MCF 10A (cell line): ENCODE measurements around the gene TMEFF2. TPM values are rescaled to one million over a fixed set of nuclear protein-coding genes. Genes with fewer than 3 reads are reported as not detected.

Experiments used
- BruUV-seq: library from RNA; stranded (reverse); fragments of 400-500 nt; replicated peaks from 2 replicates; lab custom pipeline; 2021; lab: Mats Ljungman, UMichigan
- CTCF ChIA-PET: fragments of 300-600 bp; sonication (Branson Sonifier 250); formaldehyde crosslinking; extraction: SDS; loops from one replicate; lab custom pipeline; 2021; ENCODE audit warnings: antibody characterized with exemption, inconsistent platforms; lab: Yijun Ruan, JAX
- POLR2A ChIA-PET: fragments of 300-600, 350-650 bp; sonication (Branson Sonifier 250); formaldehyde crosslinking; extraction: SDS; loops from one replicate; lab custom pipeline; 2020; ENCODE audit warnings: antibody characterized with exemption, inconsistent platforms; lab: Yijun Ruan, JAX
- DNase-seq: peaks from one replicate; pipeline ENCODE4 v3.0.0-alpha.2; 2018; ENCODE audit not compliant: unreplicated experiment
- H3K27ac Mint-ChIP-seq: one replicate; pipeline ENCODE4 v1.8.0; 2022; ENCODE audit warnings: mild to moderate bottlenecking, low read depth, mixed read lengths; ENCODE audit not compliant: unreplicated experiment
- H3K27me3 Mint-ChIP-seq: one replicate; pipeline ENCODE4 v1.8.0; 2022; ENCODE audit warnings: mixed read lengths; ENCODE audit not compliant: insufficient read depth, unreplicated experiment
- H3K36me3 Mint-ChIP-seq: one replicate; pipeline ENCODE4 v1.8.0; 2022; ENCODE audit warnings: mild to moderate bottlenecking, moderate library complexity, mixed read lengths; ENCODE audit not compliant: insufficient read depth, unreplicated experiment
- H3K4me1 Mint-ChIP-seq: one replicate; pipeline ENCODE4 v1.8.0; 2022; ENCODE audit warnings: mixed read lengths; ENCODE audit not compliant: insufficient read depth, unreplicated experiment
- H3K4me3 Mint-ChIP-seq: one replicate; pipeline ENCODE4 v1.8.0; 2022; ENCODE audit warnings: mild to moderate bottlenecking, moderate library complexity, mixed read lengths; ENCODE audit not compliant: unreplicated experiment
- H3K9me3 Mint-ChIP-seq: one replicate; pipeline ENCODE4 v1.8.0; 2022; ENCODE audit warnings: mixed read lengths; ENCODE audit not compliant: unreplicated experiment
- intact Hi-C: fragments of 100-400 bp; cut with micrococcal nuclease; formaldehyde crosslinking; loops from 2 replicates; pipeline ENCODE4 v1.14.1; 2022
- total RNA-seq: library from RNA; stranded (reverse); gene quantifications from 2 replicates; pipeline ENCODE4 v1.2.3, GENCODE V29; 2022
- TF ChIP-seq, protein P1 (sequence below): fragments of 200-600 bp; IDR thresholded peaks from one replicate; pipeline ENCODE4 v1.8.0; 2022; ENCODE audit warnings: antibody characterized with exemption, mild to moderate bottlenecking; ENCODE audit not compliant: unreplicated experiment

TMEFF2 gene
- total RNA-seq, 1 experiment from 2014 or later = not detected

- TF ChIP-seq, protein P1, sequence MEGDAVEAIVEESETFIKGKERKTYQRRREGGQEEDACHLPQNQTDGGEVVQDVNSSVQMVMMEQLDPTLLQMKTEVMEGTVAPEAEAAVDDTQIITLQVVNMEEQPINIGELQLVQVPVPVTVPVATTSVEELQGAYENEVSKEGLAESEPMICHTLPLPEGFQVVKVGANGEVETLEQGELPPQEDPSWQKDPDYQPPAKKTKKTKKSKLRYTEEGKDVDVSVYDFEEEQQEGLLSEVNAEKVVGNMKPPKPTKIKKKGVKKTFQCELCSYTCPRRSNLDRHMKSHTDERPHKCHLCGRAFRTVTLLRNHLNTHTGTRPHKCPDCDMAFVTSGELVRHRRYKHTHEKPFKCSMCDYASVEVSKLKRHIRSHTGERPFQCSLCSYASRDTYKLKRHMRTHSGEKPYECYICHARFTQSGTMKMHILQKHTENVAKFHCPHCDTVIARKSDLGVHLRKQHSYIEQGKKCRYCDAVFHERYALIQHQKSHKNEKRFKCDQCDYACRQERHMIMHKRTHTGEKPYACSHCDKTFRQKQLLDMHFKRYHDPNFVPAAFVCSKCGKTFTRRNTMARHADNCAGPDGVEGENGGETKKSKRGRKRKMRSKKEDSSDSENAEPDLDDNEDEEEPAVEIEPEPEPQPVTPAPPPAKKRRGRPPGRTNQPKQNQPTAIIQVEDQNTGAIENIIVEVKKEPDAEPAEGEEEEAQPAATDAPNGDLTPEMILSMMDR = no peak
- intact Hi-C loops = loop anchor here (5.0 kb wide), 1 partner anchor 271 kb away; no protein-coding TSS in a partner anchor
- Mint-ChIP-seq H3K36me3 (no peaks in the 10 kb centered on the region), H3K4me1 (peaks cover 9% of the 10 kb centered on the region), H3K27ac (no peak overlapping the region), H3K4me3 (no peak overlapping the region), H3K9me3 (no peaks in the 10 kb centered on the region), H3K27me3 (no peaks in the 10 kb centered on the region)
- ChIA-PET POLR2A (interaction anchor here (2.5 kb wide), 1 partner anchor 302 kb away, joined by 13 read pairs; the partner anchor contains the start of gene CAVIN2), CTCF (interaction anchor here (0.5 to 1.6 kb wide), 4 partner anchors 14 to 337 kb away, joined by 3 to 11 read pairs (median 6); no protein-coding TSS in a partner anchor)
- DNase-seq = no peak
- no TSS peak for BruUV-seq
Measured at GRCh38 chr2:192148620-192149321, 46.0 kb downstream of the TMEFF2 start.

- intact Hi-C loops = loop anchor here (5.0 kb wide), 1 partner anchor 271 kb away; no protein-coding TSS in a partner anchor
- no TSS peak for BruUV-seq
- peaks cover 9% of the 10 kb centered on the region for H3K4me1 Mint-ChIP-seq
- H3K27ac Mint-ChIP-seq = no peak overlapping the region
- ChIA-PET CTCF (interaction anchor here (0.6 to 2.0 kb wide), 5 partner anchors 14 to 1523 kb away, joined by 3 to 11 read pairs (median 10); no protein-coding TSS in a partner anchor), POLR2A (interaction anchor here (0.8 to 2.5 kb wide), 2 partner anchors 302 to 321 kb away, joined by 3 to 13 read pairs; partner anchors contain the start of gene CAVIN2)
- no peaks in the 10 kb centered on the region for H3K9me3 Mint-ChIP-seq
- no peak overlapping the region for H3K4me3 Mint-ChIP-seq
- no peaks in the 10 kb centered on the region for H3K27me3 Mint-ChIP-seq
- no peaks in the 10 kb centered on the region for H3K36me3 Mint-ChIP-seq
- no peak for DNase-seq
- TF ChIP-seq, protein P1 = no peak
Measured at GRCh38 chr2:192148241-192148619, 46.5 kb downstream of the TMEFF2 start.

DNA sequence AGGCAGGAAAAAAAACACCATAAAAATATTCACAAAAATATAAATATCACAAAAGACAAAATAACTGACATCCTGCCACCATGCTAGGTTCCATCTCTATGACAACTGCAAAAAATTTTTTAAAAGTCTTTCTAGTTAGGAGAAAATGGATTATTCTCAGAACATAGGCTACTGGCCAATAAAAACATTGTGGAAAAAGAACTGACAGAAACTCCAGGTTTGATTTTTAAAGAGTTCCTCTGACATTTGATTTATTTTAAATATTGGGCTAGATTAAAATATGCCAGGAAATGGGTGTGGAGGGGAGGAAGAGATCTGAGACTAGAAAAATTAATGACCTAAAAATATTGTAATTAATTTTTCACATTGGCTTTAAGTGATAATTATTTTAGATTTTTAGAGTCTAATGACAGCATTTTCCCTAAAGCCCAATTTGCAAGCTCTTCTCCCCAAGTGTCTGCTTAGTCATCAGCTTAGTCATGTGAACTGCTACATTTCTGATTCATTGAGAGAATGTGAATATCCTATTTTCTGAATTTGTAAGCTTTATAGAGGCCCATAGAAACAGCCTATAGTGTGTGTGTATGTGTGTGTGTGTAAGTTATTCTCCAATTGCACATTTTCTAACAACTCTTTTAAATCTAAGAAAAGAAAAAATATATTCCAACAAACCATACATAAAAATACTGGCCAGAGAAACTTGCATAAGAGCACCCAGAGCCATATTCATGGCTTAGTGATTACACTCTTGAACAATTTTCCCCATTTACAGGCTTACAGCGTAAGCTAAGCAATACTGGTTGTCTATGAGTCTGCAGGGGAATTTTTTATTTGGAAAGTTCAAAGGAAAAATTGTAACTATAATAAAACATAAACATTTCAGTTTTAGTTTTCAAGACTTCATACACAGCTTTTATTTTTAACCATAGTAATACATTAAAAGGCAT is 48.4 kb downstream of the TMEFF2 start:
- ChIA-PET CTCF (interaction anchor here (0.6 to 2.0 kb wide), 5 partner anchors 16 to 637 kb away, joined by 3 to 11 read pairs (median 3); no protein-coding TSS in a partner anchor), POLR2A (interaction anchor here (0.6 to 2.5 kb wide), 4 partner anchors 8 to 334 kb away, joined by 3 to 13 read pairs (median 4); partner anchors contain the start of gene CAVIN2)
- BruUV-seq = no TSS peak
- Mint-ChIP-seq H3K27ac (peak overlapping the region; percentile 11), H3K4me3 (no peak overlapping the region), H3K4me1 (peaks cover 9% of the 10 kb centered on the region), H3K27me3 (no peaks in the 10 kb centered on the region), H3K36me3 (no peaks in the 10 kb centered on the region), H3K9me3 (no peaks in the 10 kb centered on the region)
- peak; percentile 65 for DNase-seq
- intact Hi-C loops = loop anchor here (5.0 kb wide), 1 partner anchor 269 kb away; no protein-coding TSS in a partner anchor
- TF ChIP-seq, protein P1 = no peak
